ENCODE data around the gene BNIP5.

The BNIP5 gene, protein sequence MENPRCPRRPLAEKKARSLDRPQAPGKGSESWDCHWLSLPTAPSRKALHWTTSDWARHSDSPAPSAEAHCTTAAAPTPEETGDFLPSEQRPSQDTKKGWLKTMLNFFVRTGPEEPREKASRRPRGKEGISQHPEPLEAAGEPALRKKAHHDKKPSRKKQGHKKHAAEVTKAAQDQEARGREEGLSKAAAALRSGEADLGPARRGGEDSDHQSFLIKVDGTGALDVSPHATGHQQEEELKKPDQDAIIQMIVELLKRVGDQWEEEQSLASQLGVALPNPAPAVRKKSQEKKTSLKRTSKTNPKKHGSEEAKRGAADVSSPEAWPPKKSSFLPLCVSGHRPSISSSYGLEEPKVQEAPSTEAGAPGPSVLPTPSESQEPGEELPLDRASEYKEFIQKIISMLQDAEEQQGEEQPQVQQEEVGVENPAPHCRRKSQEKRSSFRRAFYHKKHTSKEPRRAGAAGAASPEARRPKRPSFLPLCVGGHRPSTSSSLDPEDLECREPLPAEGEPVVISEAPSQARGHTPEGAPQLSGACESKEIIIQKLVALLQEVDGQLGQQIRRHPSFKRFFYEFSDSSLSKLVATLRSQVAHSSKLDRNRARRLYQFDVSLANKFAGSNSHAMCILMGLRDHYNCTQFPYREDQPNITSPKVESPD
- 0 reads per million in 2 donors for total RNA-seq

DNA sequence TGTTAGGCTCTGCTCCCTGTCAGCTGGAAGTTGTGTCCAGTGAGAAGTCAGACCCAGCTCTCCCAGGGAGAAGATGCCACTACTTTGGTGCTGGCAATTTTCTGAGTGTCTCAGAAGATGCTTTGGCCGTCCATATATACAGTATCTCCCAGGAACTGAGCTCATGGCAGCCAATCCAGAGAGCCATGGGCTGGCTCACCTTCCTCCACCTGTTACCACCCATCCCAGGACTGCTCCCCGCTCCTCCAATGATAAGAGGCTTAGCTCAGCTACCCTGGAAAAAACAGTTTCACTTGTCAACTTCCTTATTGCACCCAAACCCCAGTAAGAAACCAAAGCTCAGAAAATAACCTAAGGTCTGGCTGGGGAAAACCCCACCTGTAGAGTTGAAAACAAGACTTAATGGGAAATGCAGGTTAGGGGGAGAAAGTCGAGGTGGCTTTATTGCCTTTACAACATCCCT, at the start of gene BNIP5:
BNIP5 (minus strand) TSS at position 110 of the 463 bp plus-strand sequence. CDS start 6,198 bp downstream, outside the sequence.
- DNase-seq: no peak

DNA sequence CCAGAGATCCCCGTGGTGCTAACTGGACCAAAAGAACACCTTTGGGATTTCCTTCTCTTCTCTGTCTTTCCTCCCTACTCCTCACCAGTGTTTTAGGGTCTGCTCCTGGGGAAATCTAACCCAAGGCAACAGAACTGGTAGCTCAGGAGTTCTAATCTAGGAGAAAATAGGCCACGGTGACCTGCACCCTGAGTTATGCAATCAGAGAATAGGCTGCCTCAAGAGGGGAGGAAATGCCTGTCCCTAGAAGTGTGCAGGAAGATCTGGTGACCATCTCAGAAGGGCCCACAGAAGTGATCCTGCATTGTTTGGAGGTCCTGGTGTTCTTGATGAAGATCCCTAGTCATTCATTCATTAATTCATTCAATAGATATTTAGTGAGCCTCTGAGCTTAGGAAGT, 47.4 kb upstream of the BNIP5 start:
- DNase-seq: no peak

DNA sequence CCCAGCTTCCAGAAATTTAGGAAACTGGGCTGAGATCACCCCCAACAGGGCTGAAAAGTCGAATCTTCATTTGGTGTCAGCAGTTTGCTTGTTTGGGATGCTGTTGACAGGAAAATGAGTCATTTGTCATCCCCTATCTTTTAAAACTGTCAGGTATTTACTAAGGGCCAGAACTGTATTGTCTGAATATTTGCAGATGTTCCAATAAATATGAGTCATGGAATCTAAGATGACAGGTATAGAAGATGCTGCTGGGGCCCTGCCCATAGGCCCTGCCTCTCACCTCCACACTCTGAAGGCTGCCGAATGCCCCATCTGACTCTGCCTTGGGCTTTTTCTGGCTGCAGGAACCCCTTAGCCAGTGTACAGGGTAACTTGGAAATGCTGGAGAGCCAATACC, 46.9 kb upstream of the BNIP5 start:
- DNase-seq: no peak

DNA sequence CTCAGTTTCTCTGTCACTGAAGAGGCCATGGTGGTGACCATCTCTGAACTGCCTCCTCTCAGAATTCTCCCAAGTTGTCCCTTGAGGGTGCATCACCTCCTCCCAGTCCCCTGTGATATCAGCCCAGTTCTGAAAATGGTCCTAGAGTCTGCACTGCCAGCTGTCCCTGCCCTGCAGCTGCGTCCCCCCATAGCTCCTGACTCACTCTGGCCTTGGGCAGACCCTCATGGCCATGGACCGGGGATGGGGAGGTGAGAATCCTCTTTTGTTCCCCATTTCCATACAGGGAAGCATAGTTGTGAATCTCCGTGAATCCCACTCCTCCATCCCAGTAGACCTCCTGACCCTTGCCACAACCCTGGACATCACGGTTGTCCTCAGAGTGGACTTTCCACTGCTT, 46.3 kb upstream of the BNIP5 start:
- no peak for DNase-seq

DNA sequence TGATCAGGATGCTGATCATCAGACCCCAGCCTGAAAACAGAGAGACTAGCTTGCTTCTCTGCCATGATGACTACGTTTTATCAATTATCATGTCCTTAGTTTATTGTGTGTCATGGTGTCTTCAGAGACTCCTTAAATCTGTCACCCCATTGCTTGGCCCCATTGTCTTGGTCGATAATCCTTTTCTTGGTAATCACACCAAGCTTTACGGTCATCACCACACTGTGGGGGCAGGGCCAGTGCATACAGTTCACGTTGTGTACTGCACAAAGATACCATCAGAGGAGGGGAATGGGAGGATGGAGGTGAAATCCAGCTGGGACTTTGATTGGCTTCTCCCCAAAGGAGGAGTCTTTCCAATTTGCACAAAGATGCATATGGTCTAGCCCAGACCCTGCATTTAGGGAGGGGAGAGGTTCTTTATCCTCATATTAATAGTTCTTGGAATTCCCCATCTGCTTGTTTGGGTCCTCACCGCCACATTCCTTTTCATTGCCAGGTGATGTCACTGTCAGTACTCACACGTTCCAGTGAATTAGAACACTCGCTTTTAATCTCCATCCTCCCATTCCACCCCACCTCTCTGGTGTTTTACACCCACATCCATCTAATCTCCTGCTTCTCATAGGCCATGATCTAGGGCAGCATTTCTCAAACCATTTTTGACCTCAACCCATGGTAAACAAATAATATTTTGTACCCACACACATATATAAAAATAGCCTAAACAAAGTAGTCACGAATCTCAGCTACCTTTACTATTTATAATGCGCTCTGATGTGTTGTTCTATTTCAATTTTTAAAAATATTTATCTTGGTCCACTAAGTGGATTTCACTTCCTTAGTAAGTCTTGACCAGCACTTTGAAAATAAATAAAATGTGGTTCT, 45.1 kb upstream of the BNIP5 start:
- no peak for DNase-seq

DNA sequence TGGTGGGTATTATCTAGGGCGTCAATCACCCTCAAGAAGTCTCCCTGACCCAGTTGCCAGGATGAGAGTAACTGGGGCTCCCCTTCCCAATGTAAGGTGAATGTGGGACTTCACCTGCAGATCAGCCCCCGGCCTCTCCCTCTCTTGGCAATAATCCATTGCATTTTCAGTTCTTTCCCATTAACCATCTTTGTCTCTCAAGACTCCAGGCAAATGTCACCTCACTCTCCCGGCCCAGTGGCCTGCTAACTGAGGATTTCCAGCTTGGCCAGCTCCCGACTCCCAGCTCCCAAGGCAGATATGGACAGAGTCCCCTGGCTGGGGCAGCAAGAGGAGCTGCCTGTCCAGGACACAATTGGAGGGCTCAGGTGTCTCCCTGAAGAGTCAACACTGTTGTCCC, 43.5 kb upstream of the BNIP5 start:
- DNase-seq: no peak

DNA sequence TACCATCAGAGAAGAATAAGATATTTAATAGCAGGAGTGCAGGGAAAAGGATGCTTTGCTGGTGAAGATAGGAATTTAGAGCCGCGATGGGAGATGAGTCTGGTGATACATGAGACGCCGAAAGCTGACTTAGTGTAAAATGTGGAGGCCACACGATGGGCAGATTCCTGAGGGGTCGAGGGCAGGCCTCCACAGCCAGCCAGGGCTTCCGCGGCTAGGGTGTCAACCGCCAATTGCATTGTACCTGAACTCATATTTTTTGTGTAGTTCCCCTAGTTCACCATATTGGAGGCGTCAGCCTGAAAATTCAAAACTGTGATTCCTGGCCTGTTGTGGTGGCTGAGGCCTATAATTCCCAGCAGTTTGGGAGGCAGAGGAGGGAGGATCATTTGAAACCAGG, 42.2 kb upstream of the BNIP5 start:
- no peak for DNase-seq

DNA sequence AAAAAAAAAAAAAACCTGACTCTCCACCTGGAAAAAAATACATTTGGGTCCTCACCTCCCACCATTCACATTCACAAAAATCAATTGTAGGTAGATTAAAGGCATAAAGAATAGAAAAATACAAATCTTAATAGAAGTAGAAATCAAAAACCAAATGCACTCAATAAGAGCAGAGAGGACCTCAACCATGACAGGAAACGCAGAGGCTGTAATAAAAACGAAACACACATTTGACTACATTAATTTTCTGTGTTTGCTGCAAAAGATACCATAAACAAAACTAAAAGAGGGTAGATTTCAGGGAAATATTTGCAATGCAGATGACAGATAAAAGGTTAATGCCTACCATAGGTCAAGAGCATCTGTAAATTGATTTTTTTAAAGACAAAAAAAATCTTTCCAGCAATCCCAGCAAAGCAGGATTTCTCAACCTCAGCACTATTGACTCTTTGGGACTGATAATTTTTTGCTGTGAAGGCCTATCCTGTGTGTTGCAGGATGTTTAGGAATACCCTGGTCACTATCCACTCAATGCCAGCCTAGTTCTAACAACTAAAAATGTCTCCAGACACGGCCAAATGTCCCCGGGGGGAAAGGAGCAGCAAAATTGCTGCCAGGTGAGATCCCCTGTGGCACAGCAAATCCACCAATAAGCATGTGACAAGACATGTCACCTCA, 41.7 kb upstream of the BNIP5 start:
- no peak for DNase-seq

DNA sequence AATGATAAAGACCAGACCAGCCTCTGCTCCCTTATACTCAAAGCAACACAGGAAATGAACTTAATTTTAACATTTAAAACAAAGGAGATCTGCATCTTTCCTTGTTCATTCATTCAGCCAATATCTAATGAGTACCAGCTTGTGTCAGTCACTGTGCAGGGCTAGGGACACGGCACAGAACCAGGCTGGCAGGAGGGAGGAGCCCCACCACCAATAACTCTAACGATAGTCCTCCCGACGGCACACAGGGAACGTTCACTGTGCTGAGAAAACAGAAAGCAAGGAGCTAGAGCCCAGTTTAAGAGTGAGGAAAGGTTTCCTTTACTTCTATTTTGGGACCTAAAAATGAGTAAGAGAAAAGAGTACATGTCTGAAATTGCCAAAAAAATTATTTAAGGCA, 40.9 kb upstream of the BNIP5 start:
- no peak for DNase-seq

DNA sequence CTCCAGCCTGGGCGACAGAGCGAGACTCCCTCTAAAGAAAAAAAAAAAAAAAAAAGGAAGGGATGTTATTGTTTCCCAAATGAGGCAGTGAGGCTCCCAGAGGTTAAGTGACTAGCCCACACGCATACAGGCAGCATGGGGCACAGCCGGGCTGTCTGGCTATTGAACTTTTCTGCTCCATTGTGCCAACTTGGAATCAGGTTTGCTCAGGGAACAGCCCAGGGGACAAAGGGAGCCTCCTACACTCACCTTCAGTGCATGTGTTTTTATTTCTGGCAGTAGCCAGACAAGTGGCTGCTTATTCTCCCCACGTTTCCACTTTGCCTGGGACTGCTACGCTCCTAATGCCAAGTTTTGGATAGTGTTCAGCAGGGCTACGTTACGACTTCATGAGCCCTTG, 40.1 kb upstream of the BNIP5 start:
- DNase-seq: no peak

DNA sequence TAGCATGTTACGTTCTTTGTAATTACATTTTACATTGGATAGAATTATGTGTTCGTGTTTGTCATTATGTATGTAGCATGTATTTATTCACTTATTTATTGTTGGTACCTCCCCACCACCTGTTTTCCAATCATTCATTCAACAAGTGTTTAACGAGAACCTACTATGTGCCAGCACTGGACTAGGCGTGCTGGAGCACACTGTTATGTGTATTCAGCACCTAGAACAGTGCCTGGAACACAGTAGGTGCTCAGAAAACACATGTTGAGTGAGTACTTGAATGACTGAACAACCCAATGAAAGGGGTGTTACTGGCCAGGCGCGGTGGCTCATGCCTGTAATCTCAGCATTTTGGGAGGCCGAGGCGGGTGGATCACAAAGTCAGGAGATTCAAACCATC, 39.5 kb upstream of the BNIP5 start:
- no peak for DNase-seq

DNA sequence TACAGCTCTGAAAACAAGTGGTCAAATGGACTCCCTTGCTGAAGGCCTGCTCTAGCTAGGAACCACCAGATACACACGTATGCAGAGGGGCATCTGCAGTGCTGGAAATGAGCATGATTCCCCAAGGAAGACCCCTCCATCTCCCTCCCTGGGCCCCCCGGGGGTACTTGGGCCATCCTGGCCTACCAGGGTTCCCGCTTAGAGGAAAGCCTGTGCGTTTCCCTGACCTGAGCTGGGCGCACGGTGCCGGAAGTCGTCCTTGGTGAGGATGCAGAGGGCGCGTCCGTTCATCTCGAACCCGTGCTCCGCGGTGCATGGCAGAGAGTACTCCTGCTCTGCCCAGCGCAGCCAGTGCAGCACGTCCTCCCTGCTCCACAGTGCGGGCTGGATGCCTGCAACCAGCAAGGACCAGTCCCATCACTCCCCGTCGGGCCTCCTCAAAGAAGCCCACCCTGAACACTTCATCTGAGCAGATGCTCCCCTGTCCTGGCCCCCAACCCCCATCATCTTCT, 39.0 kb upstream of the BNIP5 start:
- DNase-seq: no peak

DNA sequence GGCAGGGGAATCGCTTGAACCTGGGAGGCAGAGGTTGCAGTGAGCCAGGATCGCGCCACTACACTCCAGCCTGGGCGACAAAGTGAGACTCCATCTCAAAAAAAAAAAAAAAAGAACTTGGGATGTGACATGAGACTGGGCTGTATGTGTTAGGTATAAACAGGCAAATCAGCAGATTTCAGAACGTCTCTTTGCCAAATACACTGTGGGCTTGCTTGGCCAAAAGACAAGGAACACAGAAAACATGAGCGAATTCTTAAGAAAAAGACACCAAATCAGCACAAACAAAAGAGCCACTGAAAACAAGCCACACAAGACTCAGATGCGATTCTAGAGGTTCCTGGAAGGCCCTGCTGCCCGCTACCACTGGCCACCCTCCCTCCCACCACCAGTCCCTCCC, 38.3 kb upstream of the BNIP5 start:
- no peak for DNase-seq

DNA sequence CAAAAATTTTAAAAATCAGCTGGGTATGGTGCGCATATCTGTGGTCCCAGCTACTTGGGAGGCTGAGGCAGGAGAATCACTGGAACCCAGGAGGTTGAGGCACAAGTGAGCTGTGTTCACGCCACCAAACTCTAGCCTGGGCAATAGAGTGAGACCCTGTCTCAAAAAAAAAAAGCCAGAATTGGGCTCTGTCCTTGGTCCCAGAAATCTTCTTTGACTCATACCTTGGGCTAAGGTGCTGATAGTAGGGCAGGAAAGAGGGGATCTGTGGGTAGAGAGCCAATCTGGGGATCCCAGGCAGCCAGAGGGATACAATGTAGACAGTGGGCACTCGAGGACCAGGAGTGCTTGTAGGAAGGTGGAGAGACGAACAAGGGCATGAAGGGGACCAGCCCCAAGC, 37.5 kb upstream of the BNIP5 start:
- no peak for DNase-seq

DNA sequence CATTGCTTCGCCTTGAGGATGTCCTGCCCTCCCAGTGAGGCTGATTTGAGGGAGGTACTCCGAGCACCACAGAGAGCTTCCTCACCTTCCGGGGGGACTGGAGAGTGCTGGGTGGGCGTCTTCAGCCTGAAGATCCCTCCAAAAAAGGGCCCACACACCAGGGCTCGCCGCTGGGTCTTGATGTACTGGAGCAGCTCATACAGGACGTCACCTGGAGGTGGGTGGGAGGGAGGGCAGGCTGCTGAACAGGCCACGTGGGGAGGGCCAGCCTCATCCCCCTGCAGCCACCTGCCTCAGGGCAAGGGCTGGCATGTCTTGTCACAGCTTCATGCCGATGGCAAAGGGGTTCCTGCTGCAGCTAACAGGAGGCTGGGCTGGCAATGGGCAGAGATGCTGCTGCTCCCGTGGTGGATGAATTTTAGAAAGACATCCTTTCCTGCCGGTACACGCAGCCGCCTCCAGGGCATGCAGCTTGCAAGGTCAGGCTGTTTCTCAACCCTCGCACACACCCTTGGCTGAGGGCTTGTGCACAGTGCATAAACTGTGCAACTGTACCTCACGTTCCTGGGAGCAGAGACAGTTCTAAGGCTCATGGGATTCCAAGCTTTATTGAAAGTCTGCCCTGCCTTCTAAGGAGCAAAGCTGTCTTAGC, 36.8 kb upstream of the BNIP5 start:
- DNase-seq: no peak

DNA sequence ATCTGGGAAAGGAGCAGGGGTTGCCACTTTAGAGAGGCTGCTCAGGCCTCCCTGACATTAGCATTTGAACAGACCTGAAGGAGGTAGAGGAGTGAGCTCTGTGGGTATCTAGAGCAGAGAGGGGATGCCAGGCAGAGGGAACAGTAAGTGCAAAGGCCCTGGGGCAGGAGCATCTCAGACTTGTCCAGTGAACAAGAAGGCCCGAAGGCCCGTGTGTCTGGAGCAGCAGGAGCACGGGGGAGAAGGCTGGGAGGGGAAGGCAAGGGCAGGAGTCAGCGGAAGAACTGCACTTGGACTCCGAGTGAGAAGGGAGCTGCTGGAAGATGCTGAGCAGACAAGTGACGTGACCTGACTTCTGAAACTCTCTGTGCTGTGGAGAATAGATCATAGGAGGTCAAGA, 35.4 kb upstream of the BNIP5 start:
- DNase-seq: no peak

DNA sequence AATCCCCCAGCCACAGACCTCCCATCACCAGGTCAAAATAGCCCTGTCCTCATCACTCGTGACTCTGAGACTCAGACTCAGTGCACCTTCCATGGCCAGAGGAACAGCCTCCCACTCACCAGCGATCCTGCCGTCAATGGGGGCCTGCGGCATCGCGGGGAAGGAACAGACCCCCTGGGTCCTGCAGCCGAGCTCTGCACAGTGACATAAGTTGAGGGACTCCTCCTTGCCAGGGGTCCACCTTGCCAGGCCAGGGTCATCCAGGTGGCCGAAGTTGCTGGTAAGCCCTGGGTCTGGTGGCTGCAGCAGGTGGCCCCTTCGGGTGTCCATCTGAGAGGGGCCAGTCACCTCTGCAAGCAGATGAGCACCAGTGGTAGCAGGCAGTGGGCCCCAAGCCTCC, 34.5 kb upstream of the BNIP5 start:
- no peak for DNase-seq

DNA sequence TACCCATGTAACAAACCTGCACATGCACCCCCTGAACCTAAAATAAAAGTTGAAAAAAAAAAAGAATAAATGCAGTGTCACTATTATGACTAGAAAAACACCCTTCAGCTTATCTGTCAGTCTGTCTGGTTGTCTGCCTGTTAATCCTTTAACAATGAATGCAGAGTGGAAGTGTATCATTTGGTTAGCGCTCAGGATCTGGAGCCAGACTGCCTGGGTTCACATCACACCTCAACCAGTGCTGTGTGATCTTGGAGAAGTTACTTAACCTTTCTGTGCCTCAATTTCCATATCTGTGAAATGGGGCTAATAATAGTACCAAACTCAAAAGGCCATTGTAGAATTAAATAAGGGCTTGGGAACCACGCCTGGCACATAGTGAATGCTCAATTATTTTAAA, 34.0 kb upstream of the BNIP5 start:
- no peak for DNase-seq

DNA sequence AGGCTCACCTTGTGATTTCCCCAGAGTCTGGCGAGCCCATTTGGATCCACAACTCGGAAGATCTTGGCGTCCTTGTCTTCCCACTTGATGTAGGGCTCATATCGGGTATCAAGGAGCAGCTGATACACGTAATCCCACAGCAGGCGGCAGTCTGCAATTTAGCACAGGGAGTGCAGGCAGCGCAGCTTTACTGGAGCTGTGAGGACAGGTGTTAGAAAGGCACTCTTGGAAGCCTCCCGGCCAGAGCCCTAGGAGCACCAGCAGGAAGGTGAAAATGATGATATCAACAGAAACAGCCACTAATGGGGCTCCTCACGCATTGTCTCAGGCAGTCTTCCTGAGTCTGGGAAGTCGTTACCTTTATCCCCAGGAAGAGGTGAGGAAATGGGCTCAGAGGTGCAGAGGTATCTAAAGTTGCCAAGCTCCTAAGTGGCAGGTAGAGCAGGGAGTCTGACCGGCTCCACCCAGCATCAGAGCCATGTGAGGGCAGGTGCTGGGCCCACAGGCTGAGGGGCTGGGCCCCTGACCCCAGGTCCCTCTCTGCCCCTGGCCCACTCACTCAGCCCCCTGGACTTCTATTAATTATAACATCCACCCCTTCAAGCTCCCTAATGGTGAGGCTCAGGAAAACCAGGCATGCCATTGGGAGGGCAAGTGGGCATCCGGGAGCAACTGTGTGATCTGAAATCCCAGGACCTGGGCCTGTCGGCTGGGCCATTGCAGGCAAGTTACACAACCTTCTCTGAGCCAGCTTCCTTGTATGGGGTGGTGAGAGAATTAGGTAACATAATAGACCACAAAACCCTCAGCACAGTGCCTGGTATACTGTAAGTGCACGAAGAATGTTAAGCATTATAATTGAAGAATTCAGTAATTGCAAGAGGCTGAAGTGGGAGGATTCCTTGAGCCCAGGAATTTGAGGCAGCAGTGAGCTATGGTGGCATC, 32.5 kb upstream of the BNIP5 start:
- no peak for DNase-seq

DNA sequence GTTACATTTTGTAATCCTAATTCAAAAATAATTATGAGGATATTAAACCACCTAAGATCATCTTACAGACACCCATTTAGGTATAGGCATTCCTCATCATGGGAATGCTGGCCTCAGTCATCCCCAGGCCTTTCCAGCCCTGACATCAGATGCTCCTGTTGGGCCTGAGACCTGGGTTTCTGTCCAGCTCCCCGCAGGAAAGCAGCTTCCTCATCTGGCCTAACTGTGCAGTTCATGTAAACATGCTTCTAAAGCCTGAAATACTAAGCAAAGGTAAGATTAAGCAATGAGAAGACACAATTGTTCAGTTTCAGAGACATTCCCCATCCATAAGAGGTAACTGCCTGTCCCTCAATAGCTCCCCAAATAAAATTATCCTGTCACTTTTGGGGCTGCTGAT, 31.7 kb upstream of the BNIP5 start:
- no peak for DNase-seq

DNA sequence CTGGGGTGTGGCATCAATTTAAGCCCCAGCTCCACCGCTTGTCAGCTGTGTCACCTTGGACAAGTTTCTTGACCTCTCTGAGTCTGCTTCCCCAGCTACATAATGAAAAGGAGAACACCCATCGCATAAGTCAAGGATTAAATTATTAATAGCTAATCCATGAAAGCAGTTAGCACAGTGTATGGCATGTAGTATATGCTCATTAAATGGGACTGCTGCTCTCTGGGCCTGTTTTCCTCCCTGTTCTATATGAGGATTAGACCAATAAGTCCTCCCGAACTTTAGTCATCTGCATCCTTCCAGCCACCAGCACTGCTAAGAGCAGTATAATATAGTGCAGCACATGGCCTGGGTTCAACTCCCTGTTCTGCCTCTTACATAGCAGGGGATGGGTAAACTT, 31.1 kb upstream of the BNIP5 start:
- DNase-seq: no peak
